Right kidney (tissue), 9 donors: ENCODE results near the gene OST4.
A peak's percentile ranks its signal among the peaks of the same experiment; 100 is the strongest.
"Not testable (repeated sequence)": the region's sequence is repeated elsewhere in the genome, so short reads cannot be mapped to it uniquely, and the experiment has no call there.

ENCODE experiments used
- DNase-seq: peaks from one replicate; pipeline ENCODE4 v3.0.0-alpha.2; 2016
- long read RNA-seq, 8 donors: transcript quantifications; one replicate each; lab custom pipeline, GENCODE V29; 2026

Gene OST4
- long read RNA-seq, donor 1, transcript OST4-201 (2 exons, 559 nt), result minor isoform, 99 of 599 reads
- long read RNA-seq, donor 1, transcript OST4-203 (3 exons, 561 nt), result major isoform, 488 of 599 reads
- long read RNA-seq, donor 1, partial matches to known transcripts, result 10 of 599 reads
- long read RNA-seq, donor 1, other reads (novel, unspliced or antisense), result 0 of 599 reads
- long read RNA-seq, donor 2, transcript OST4-203 (3 exons, 561 nt), result major isoform, 262 of 336 reads
- long read RNA-seq, donor 2, transcript OST4-201 (2 exons, 559 nt), result minor isoform, 74 of 336 reads
- long read RNA-seq, donor 2, partial matches to known transcripts, result 0 of 336 reads
- long read RNA-seq, donor 2, other reads (novel, unspliced or antisense), result 0 of 336 reads
- long read RNA-seq, donor 3, transcript OST4-201 (2 exons, 559 nt), result minor isoform, 36 of 174 reads
- long read RNA-seq, donor 3, transcript OST4-203 (3 exons, 561 nt), result major isoform, 138 of 174 reads
- long read RNA-seq, donor 3, partial matches to known transcripts, result 0 of 174 reads
- long read RNA-seq, donor 3, other reads (novel, unspliced or antisense), result 0 of 174 reads
- long read RNA-seq, donor 4, transcript OST4-203 (3 exons, 561 nt), result major isoform, 268 of 332 reads
- long read RNA-seq, donor 4, transcript OST4-201 (2 exons, 559 nt), result minor isoform, 63 of 332 reads
- long read RNA-seq, donor 4, partial matches to known transcripts, result 0 of 332 reads
- long read RNA-seq, donor 4, other reads (novel, unspliced or antisense), result 0 of 332 reads
- long read RNA-seq, donor 5, transcript OST4-201 (2 exons, 559 nt), result minor isoform, 66 of 426 reads
- long read RNA-seq, donor 5, transcript OST4-203 (3 exons, 561 nt), result major isoform, 355 of 426 reads
- long read RNA-seq, donor 5, partial matches to known transcripts, result 5 of 426 reads
- long read RNA-seq, donor 5, other reads (novel, unspliced or antisense), result 0 of 426 reads
- long read RNA-seq, donor 6, transcript OST4-203 (3 exons, 561 nt), result major isoform, 353 of 433 reads
- long read RNA-seq, donor 6, transcript OST4-201 (2 exons, 559 nt), result minor isoform, 78 of 433 reads
- long read RNA-seq, donor 6, partial matches to known transcripts, result 0 of 433 reads
- long read RNA-seq, donor 6, other reads (novel, unspliced or antisense), result 0 of 433 reads
- long read RNA-seq, donor 7, transcript OST4-203 (3 exons, 561 nt), result major isoform, 498 of 585 reads
- long read RNA-seq, donor 7, transcript OST4-201 (2 exons, 559 nt), result minor isoform, 79 of 585 reads
- long read RNA-seq, donor 7, partial matches to known transcripts, result 8 of 585 reads
- long read RNA-seq, donor 7, other reads (novel, unspliced or antisense), result 0 of 585 reads
- long read RNA-seq, donor 8, transcript OST4-201 (2 exons, 559 nt), result minor isoform, 72 of 362 reads
- long read RNA-seq, donor 8, transcript OST4-203 (3 exons, 561 nt), result major isoform, 290 of 362 reads
- long read RNA-seq, donor 8, partial matches to known transcripts, result 0 of 362 reads
- long read RNA-seq, donor 8, other reads (novel, unspliced or antisense), result 0 of 362 reads

- DNase-seq, result peak; percentile 89
Observed at GRCh38 chr2:27071277-27071989, at the start of gene OST4. Gene OST4 (minus strand): TSS chr2:27071654.

- not testable (repeated sequence) for DNase-seq
Observed at GRCh38 chr2:27119330-27119670, 47.8 kb upstream of the OST4 start.

GRCh38 chr2:27118525-27119329 lies 47.3 kb upstream of the OST4 start, which contains the start of gene CGREF1:
Gene CGREF1 (minus strand): TSS chr2:27119128. CDS start chr2:27104366, 14,762 bp downstream.
- DNase-seq, result peak; percentile 40

GRCh38 chr2:27117995-27118524 lies 46.6 kb upstream of the OST4 start:
- no peak for DNase-seq

- DNase-seq, result no peak
Observed at GRCh38 chr2:27115519-27115918, 44.1 kb upstream of the OST4 start.

- DNase-seq, result not testable (repeated sequence)
Observed at GRCh38 chr2:27111392-27112078, 40.1 kb upstream of the OST4 start.

- DNase-seq, result not testable (repeated sequence)
Observed at GRCh38 chr2:27110603-27111352, 39.3 kb upstream of the OST4 start.

GRCh38 chr2:27109083-27109482 lies 37.6 kb upstream of the OST4 start:
- no peak for DNase-seq

- no peak for DNase-seq
Observed at GRCh38 chr2:27108221-27108620, 36.8 kb upstream of the OST4 start.

- DNase-seq, result no peak
Observed at GRCh38 chr2:27105981-27106380, 34.5 kb upstream of the OST4 start.

GRCh38 chr2:27102329-27102728 lies 30.9 kb upstream of the OST4 start:
- DNase-seq, result no peak

- DNase-seq, result no peak
Observed at GRCh38 chr2:27100036-27100435, 28.6 kb upstream of the OST4 start.

GRCh38 chr2:27099334-27099955 lies 28.0 kb upstream of the OST4 start:
- DNase-seq, result no peak

GRCh38 chr2:27097341-27097740 lies 25.9 kb upstream of the OST4 start:
- no peak for DNase-seq

- no peak for DNase-seq
Observed at GRCh38 chr2:27096748-27097297, 25.4 kb upstream of the OST4 start.

GRCh38 chr2:27095745-27096651 lies 24.5 kb upstream of the OST4 start:
- DNase-seq, result peak; percentile 62

- no peak for DNase-seq
Observed at GRCh38 chr2:27095427-27095744, 23.9 kb upstream of the OST4 start.
